ENCODE measurements around the gene HOXC13.

HOXC13 gene

GRCh38 chr12:53994264-53995001, 55.8 kb downstream of the HOXC13 start:
- no peak for DNase-seq (ENCODE audit: low read depth in 1 of 2, low spot score in 1 of 2)

DNA sequence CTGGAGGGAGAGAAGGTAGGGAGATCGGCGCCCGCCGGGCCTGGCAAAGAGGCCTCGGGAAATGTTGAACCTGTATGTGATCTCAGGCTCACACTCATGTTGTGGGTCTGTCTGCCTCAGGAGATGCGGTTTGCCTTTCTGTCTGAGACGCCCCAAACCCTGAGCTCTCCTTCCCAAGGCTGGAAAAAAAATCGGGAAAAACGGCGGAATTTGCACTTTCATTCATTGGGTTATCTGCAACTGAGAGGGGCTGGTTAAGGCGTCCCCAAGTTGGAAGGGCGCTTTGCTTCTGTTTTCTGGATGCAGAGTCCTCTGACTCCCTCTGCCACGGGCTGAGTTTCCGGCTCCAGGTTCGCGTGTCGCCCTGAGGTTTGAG, 56.4 kb downstream of the HOXC13 start:
- no peak for DNase-seq (ENCODE audit: low read depth in 1 of 2, low spot score in 1 of 2)

DNA sequence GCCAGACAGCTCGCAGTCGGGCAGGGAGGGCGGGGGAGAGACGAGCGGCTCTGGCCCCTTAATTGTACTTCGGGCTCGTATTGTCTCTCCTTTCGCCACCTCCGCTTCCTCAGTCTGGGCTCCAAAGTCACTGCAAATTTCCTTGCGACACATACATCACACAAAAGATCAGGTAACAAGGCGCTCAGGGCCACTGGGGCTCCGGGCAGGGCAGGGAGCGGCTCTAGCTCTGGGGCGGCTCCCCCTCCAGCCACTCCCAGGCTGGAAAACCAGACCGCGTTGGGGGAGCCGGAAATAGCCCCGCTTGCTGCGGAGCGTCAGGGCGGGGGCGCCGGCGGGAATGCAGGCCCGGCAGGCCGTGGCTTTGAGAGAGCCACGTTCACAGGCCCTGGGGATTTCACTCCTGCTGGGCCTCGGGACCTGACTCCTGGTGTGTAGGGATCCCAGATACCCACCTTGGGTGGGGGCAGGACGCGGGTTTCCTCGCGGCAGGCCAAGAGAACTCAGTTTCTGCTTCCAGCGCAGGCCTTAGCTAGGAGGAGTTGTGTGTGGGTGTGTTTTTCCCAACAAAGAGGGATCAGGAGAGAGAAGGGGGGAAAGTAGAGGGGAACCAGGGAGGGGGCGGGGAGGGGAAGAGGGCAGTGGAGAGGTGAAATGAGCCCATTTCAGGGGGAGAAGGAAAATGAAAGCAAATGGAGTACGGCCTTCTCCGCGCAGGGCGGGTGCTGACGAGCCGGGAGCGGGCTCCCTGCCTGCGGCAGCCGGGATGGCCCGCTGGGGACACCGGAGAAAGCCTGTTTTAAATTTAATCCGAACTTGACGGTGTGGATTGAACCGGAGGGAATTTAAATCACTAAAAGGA, 57.0 kb downstream of the HOXC13 start:
- no peak for DNase-seq (ENCODE audit: low read depth in 1 of 2, low spot score in 1 of 2)
